HG03342 (cell line): Measurements from ENCODE around the gene ARIH1.
"Not testable (repeated sequence)": the region's sequence is repeated elsewhere in the genome, so short reads cannot be mapped to it uniquely, and the experiment has no call there.

Experiments used
- ATAC-seq: cut with Tn5 transposase; IDR thresholded peaks from one replicate; pipeline ENCODE4 v1.9.1; 2021; ENCODE audit warnings: mild to moderate bottlenecking, moderate library complexity; ENCODE audit not compliant: unreplicated experiment

Gene ARIH1

GRCh38 chr15:72473614-72474465, at the start of gene ARIH1:
Gene ARIH1 (plus strand): TSS chr15:72474330. CDS start chr15:72474640, 310 bp downstream.
- ATAC-seq = peak; percentile 77

GRCh38 chr15:72426753-72427152, 47.4 kb upstream of the ARIH1 start:
- ATAC-seq = no peak

- ATAC-seq = no peak
These were observed 36.3 kb upstream of the ARIH1 start for GRCh38 chr15:72437650-72438316.

- ATAC-seq = not testable (repeated sequence)
These were observed 31.3 kb upstream of the ARIH1 start for GRCh38 chr15:72442848-72443247.

- ATAC-seq = no peak
These were observed 28.7 kb upstream of the ARIH1 start for GRCh38 chr15:72445426-72445825.

- no peak for ATAC-seq
These were observed 23.3 kb upstream of the ARIH1 start for GRCh38 chr15:72450805-72451204.

- ATAC-seq = no peak
These were observed 22.9 kb upstream of the ARIH1 start for GRCh38 chr15:72451224-72451623.

GRCh38 chr15:72456684-72457083, 17.4 kb upstream of the ARIH1 start:
- no peak for ATAC-seq

- no peak for ATAC-seq
These were observed 13.7 kb upstream of the ARIH1 start for GRCh38 chr15:72460402-72460801.

- no peak for ATAC-seq
These were observed 10.4 kb upstream of the ARIH1 start for GRCh38 chr15:72463702-72464101.

- no peak for ATAC-seq
These were observed 9.9 kb upstream of the ARIH1 start for GRCh38 chr15:72464251-72464650.

- ATAC-seq = no peak
These were observed 6.0 kb upstream of the ARIH1 start for GRCh38 chr15:72468103-72468502.

- no peak for ATAC-seq
These were observed 1.0 kb upstream of the ARIH1 start for GRCh38 chr15:72472992-72473610.

GRCh38 chr15:72474466-72474911, 359 bp downstream of the ARIH1 start:
- ATAC-seq = peak; percentile 6

- ATAC-seq = peak; percentile 44
These were observed 940 bp downstream of the ARIH1 start for GRCh38 chr15:72474912-72475628.

GRCh38 chr15:72475674-72476073, 1.5 kb downstream of the ARIH1 start:
- no peak for ATAC-seq

- ATAC-seq = not testable (repeated sequence)
These were observed 2.2 kb downstream of the ARIH1 start for GRCh38 chr15:72476330-72476729.

GRCh38 chr15:72481015-72481659, 7.0 kb downstream of the ARIH1 start:
- ATAC-seq = no peak

GRCh38 chr15:72482275-72482674, 8.1 kb downstream of the ARIH1 start:
- ATAC-seq = no peak

GRCh38 chr15:72483279-72483678, 9.1 kb downstream of the ARIH1 start:
- no peak for ATAC-seq
